Brain microvascular endothelial cell (primary cell): Measurements from ENCODE around the gene PLD1.

ENCODE experiments used
- DNase-seq: peaks from one replicate; pipeline ENCODE4 v3.0.0-alpha.2; 2020
- H3K27ac ChIP-seq: fragments of 250-450 bp; sonication (Bioruptor Pico); 2 replicates; pipeline ENCODE4 v1.5.1; 2020; ENCODE audit warnings: mild to moderate bottlenecking, moderate library complexity
- H3K27me3 ChIP-seq: fragments of 250-450 bp; sonication (Bioruptor Pico); replicated peaks from 2 replicates; pipeline ENCODE4 v1.5.1; 2020; ENCODE audit warnings: mild to moderate bottlenecking
- H3K36me3 ChIP-seq: fragments of 250-450 bp; sonication (Bioruptor Pico); replicated peaks from 2 replicates; pipeline ENCODE4 v1.5.1; 2020; ENCODE audit warnings: mild to moderate bottlenecking
- H3K4me3 ChIP-seq: 2 replicates; pipeline ENCODE4 v1.5.1; 2011; ENCODE audit warnings: low read depth, mild to moderate bottlenecking, control low read depth, low read length, moderate library complexity
- in situ Hi-C: cut with HindIII; loops from 2 replicates; pipeline ENCODE4 v1.10.0; 2017; ENCODE audit warnings: low sequenced_read_pairs, low pct_ligation_motif_present
- TF ChIP-seq, protein P1 (sequence below): IDR thresholded peaks from 2 replicates; pipeline ENCODE4 v1.5.1; 2011; ENCODE audit warnings: low read depth, mild to moderate bottlenecking, moderate library complexity, low read length, control low read depth, inconsistent platforms; ENCODE audit errors: missing control alignments

PLD1 gene

DNA sequence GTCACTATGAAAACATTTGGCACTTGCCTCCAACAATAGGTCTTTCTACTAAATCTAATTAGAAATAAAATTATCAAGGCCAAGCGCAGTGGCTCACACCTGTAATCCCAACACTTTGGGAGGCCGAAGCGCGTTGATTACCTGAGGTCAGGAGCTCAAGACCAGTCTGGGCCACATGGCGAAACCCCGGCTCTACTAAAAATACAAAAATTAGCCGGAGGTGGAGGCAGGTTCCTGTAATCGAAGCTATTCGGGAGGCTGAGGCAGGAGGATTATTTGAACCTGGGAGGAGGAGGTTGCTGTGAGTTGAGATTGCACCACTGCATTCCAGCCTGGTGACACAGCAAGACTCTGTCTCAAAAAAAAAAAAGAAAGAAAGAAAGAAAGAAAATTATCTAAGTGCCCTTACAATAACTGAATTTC lies 1.6 kb upstream of the PLD1 start:
- TF ChIP-seq, protein P1, sequence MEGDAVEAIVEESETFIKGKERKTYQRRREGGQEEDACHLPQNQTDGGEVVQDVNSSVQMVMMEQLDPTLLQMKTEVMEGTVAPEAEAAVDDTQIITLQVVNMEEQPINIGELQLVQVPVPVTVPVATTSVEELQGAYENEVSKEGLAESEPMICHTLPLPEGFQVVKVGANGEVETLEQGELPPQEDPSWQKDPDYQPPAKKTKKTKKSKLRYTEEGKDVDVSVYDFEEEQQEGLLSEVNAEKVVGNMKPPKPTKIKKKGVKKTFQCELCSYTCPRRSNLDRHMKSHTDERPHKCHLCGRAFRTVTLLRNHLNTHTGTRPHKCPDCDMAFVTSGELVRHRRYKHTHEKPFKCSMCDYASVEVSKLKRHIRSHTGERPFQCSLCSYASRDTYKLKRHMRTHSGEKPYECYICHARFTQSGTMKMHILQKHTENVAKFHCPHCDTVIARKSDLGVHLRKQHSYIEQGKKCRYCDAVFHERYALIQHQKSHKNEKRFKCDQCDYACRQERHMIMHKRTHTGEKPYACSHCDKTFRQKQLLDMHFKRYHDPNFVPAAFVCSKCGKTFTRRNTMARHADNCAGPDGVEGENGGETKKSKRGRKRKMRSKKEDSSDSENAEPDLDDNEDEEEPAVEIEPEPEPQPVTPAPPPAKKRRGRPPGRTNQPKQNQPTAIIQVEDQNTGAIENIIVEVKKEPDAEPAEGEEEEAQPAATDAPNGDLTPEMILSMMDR = no peak
- Histone ChIP-seq H3K36me3 (no peaks in the 10 kb centered on the region), H3K4me3 (no peak overlapping the region), H3K27me3 (no peaks in the 10 kb centered on the region), H3K27ac (peak overlapping the region; percentile 98)
- in situ Hi-C loops = no loop called here
- DNase-seq = peak; percentile 64

DNA sequence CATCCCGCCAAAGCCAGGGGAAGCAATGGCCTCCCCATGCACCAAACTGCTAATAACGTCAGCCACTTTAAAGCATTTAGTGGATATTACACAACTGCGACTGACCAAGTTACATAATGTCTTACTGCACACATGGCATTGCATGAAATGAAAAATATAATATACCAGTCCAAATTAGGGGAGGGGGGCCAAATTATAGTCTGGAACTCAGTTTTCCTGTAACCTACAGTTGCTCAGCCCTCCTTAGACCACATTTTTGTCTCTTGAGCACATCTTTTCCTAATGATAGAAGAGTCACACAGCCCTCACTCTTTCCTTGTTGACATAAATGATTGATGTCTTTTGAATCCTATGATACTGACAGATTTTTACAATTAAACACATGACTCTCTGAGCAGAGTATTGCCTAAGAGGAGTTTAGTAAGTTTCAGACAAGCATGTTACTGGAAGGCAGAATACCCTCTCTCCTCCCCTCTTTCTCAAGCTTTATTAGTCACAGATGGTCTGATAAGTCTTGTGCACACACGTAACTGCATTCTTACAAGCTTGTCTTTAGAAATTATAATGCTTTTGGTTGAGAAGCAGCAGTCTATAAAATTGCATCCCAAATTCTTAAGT lies 1.1 kb upstream of the PLD1 start:
- DNase-seq = peak; percentile 90
- TF ChIP-seq, protein P1 = no peak
- Histone ChIP-seq H3K27me3 (no peaks in the 10 kb centered on the region), H3K36me3 (no peaks in the 10 kb centered on the region), H3K27ac (peak overlapping the region; percentile 98), H3K4me3 (no peak overlapping the region)
- in situ Hi-C loops = no loop called here

DNA sequence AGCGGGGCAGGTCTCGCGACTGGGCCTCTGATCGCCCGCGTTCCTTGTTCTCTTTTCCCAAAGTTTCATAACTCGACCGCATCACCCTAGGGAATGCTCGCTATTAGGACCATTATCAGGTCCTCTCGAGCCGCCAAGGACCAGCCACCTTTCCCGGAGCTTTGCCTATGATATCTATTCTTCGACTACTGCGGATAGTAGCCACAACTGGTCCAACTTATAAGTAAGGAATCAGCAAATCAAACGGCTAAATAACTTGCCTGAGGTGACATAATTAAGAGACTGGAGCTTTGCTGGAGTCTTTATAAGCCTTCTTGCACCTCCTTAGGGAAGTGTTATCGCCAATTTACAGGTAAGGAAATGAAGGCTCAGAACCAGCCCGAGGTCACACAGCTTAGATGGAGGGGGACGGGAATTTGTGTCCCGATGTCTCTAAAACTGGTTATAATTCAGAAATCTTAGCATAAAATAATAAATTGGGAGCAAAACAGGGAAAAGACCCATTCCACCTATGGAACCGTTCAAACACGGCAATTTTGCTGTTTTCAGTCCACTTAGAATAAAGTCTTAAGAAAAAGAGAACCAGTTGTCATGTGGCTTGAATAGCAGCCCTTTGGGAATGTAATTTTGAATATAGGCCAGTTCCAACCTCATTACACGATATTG lies 479 bp upstream of the PLD1 start:
- Histone ChIP-seq H3K27me3 (no peaks in the 10 kb centered on the region), H3K36me3 (no peaks in the 10 kb centered on the region), H3K4me3 (peak overlapping the region; percentile 79), H3K27ac (peak overlapping the region; percentile 98)
- TF ChIP-seq, protein P1 = no peak
- DNase-seq = no peak
- in situ Hi-C loops = no loop called here

DNA sequence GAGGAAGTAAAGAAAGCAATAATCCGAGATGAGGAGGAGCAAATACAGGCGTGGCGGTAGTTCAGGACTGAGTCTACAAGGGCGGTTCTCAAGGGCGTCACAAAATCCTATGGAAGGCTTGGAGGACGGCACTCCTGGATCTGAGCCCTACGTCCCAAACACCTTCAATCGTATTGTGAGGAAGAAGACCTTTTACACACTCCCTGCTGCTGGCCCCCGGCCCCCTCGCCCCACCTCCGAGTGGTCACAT lies 747 bp downstream of the PLD1 start:
- Histone ChIP-seq H3K27me3 (no peaks in the 10 kb centered on the region), H3K4me3 (peak overlapping the region; percentile 79), H3K36me3 (no peaks in the 10 kb centered on the region), H3K27ac (peak overlapping the region; percentile 98)
- in situ Hi-C loops = no loop called here
- TF ChIP-seq, protein P1 = no peak
- peak; percentile 76 for DNase-seq

DNA sequence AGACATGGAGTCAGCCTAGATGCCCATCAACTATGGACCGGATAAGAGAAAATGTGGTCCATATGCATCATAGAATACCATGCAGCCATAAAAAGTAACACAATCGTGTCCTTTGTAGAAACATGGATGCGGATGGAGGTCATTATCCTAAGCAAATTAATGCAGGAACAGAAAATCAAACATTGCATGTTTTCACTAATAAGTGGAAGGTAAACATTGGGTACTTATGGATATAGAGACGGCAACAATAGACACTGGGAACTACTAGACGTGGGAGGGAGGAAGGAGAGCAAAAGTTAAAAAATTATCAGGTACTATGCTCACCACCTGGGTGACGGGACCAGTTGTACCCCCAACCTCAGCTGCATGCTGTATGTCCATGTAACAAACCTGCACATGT lies 2.5 kb downstream of the PLD1 start:
- no peak overlapping the region for H3K4me3 ChIP-seq
- DNase-seq = no peak
- H3K36me3 ChIP-seq = no peaks in the 10 kb centered on the region
- peak overlapping the region; percentile 98 for H3K27ac ChIP-seq
- TF ChIP-seq, protein P1 = no peak
- in situ Hi-C loops = no loop called here
- no peaks in the 10 kb centered on the region for H3K27me3 ChIP-seq
